HG03060 (cell line): ENCODE measurements around the gene DPYD.

Experiments used
- ATAC-seq: cut with Tn5 transposase; IDR thresholded peaks from one replicate; pipeline ENCODE4 v1.9.1; 2021; ENCODE audit warnings: low read depth, moderate number of reproducible peaks; ENCODE audit not compliant: unreplicated experiment

Gene DPYD

GRCh38 chr1:97136996-97137395, 783.8 kb downstream of the DPYD start:
- ATAC-seq, result no peak

DNA sequence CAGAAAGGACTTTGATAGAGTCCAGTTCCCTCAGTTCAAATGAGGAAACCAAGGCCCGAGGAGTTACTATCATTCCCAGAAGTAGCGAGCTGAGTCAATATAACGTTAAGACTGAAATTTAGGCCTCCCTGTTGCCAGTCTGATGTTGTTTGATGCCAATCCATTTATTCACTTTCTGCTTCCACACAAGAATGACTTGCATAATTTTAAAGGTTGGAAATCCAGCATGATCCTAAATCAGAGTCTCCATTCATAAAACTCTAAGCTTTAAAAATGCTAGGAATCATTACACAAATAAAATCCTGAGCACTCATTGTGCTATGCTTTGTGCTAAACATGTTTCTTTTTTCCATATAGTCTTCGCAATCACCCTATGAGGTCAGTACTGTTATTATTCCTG, 784.9 kb downstream of the DPYD start:
- ATAC-seq, result no peak

GRCh38 chr1:97128426-97128825, 792.4 kb downstream of the DPYD start:
- ATAC-seq, result no peak

DNA sequence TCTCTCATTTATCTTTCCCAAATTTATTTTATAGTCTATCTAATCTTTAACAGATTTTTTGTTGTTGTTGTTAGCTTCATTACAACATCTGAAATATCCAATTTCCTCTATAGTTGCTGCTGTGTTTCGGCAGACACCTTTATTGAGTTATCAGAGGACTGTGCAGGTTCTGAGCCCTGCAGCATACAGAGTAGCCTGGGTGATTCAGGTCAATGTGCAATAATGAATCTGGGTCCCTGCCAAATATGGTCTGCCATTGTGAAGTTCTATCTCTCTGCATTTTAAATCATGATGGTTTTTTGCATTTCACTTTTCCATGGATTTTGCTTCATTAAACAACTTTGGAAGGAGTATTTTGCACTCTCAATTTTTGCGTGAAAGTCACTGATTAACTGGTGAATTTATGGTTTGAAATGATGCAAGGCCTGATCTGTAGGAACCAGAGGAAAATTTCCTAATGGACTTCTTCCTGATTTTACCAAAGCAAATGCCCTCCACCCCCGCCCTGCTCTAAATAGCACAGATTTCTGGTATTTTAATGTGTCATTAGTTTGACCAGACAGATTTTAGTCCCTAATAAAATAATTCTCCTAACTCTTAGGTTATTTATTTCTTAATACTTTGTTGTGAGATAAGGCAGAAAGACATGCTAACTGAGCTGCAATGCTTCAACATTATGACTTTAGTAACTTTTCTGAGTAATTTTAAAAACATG, 797.0 kb downstream of the DPYD start:
- no peak for ATAC-seq

GRCh38 chr1:97120806-97121205, 800.0 kb downstream of the DPYD start:
- no peak for ATAC-seq

DNA sequence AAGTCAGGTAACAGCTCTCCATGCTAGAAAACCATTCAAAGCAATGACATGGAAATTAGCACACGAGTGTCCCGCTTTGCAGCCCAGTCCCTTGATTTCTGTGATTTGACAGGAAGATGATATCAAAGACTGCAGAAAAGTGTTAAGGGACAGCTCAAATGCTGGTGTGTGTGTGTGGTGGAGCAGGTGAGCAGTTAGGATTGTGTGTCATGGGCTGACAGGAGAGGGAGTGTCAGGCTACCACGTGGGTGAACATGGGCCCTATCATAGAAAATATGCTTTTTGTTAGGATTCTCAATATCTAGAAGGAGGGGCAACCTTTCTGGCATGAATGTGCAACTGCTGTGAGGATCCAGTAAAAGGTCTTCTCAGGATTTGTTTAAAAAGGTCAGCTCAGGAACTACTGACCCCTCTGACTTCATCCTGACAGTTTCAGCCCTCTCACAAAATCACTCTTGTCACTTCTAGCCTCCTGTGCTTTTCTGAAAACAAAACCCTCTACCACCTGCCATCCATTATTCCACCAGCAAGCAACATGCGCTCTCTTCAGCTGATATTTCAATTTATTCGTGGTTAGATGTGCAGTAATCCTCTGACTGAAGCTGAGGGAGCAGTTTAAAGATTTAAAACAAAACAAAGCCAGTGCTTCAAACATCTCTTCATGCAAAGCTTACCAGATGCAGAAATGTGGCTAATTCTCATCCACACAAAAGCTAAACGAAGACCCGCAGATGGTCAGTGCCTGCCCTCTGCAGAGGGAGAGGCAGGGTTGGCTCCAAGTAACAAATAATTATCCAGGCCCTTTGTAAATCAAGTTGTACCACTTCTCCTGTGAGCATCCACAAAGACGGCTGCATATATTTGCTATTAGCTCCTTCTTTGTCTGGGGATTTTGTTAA, 801.3 kb downstream of the DPYD start:
- ATAC-seq, result no peak

DNA sequence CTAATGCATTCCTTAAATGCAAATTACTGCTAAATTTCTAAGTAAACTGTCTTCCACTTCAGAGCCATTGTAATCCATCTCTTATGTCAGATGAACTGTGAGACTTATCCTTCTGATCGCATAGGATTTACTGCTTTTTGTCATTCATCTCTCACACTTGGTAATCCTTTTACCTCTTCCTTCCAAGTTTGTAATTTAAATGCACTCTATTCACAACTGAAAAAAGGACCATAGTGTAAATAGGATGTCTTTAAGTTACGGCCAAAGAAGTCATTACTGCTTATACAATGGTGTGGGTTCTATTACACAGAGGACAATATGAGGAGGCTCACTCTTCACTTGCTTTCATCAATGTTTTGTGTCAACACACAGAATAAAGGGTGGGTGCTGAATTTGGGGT, 806.0 kb downstream of the DPYD start:
- ATAC-seq, result no peak

DNA sequence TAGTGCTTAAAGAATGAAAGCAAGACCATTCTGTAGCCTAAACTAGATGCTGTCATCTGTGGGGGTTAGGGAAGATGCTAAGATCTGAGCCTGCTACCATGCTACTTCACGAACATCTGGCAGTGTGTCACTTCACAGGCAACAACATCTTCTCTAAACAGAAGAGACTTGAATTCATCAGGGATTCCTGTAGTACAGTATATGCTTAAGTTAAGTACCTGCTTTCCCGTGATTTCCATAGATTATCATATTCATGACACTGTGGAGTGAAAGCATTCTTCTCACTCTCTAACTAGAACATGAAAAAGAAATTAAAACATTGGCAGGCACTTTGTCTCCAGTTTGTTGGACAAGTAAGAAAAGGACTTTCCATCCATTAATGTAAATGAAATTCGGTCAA, 808.4 kb downstream of the DPYD start:
- ATAC-seq, result no peak

DNA sequence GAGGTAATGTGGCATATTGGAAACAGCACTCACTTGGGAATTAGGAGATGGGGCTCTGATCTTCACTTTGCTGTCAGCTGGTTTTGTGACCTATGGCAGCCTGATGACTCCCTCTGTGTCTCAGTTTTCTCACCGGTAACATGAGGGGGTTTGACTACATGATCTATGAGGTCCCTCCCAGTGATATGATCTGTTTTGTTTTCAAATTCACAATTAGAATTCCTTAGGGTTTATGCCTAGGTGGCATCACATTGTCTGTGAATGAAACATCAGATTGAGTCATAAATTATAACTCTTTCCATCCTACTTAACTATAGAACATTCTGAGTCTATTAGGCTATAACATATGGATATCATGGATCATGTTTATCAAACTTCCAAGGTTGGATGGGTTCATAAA, 812.7 kb downstream of the DPYD start:
- ATAC-seq, result no peak

GRCh38 chr1:97105531-97105930, 815.3 kb downstream of the DPYD start:
- ATAC-seq, result no peak

GRCh38 chr1:97101509-97101908, 819.3 kb downstream of the DPYD start:
- ATAC-seq, result no peak

- ATAC-seq, result no peak
Observed at GRCh38 chr1:97097404-97097925, 823.4 kb downstream of the DPYD start.

- ATAC-seq, result no peak
Observed at GRCh38 chr1:97095764-97096163, 825.1 kb downstream of the DPYD start.

GRCh38 chr1:97094247-97094972, 826.4 kb downstream of the DPYD start:
- no peak for ATAC-seq

- no peak for ATAC-seq
Observed at GRCh38 chr1:97093741-97094140, 827.1 kb downstream of the DPYD start.

DNA sequence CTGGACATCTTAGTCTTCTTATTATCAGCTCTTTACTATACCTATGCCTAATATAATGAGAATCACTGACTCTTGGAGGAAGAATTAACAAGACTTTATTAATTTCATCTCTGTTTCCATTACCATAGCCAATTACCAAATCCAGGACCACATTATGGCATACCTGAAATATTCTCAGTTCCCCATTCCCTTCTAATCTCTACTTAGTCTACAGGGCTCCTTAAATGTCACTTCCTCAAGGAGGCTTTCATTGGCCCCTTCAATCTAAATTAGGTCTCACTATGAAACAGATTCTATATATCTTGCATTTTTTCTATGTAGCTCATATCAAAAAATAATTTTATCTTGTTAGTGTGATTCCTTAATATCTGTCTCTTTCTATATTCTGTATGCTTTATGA, 828.0 kb downstream of the DPYD start:
- no peak for ATAC-seq

DNA sequence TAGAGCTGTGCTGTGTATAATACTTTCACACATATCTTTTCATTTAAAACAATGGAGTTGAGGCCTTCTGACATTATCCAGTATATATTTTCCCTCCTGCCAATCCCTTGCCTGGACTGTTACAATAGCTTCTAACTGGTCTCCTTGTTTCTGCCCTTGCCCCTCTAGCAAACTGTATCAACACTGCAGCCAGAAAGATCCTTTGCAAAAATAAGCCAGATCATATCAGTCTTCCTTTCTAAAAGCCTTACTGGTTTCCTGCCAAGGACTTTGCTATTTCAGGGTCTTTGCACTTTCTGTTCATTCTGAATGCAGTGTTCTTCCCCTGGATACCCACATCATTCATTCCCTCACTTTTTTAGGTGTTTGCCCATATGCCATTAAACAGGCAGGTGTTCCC, 829.2 kb downstream of the DPYD start:
- no peak for ATAC-seq

DNA sequence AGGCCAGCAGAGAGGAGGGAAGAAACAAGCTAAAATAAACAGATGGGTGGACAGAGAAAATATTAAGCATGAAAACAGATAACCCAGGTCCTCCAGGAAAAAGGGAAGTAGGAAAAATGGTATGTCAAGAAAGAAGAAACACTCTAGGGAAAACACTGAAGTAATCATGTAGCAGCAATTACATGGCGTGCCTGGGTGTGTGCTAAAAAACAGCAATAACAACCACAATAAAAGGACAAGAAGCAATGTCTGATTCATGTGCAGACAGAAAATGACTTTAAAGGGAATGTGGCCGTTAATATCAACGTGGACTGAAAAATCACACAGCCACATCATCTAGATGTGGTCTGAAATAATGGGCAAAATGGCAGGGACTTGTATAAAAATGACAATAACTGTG, 829.6 kb downstream of the DPYD start:
- ATAC-seq, result no peak

DNA sequence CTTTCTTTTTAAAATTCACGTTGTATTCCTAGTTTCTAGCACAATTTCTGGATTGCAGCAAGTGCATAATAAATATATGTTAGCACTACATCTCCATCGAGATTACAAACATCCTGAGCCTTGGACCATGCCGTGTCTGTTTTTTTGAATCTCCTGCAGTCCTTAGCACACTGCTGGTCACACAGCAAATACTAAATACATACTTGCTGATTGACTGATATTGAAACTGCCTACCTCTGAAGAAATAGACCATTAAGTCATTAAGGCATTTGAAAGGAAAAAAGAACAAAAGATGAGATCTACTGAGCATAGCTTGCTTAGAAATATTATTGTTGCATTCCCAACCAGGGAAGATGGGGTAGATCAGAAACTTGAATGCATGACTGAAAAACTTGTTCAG, 830.1 kb downstream of the DPYD start:
- ATAC-seq, result no peak

DNA sequence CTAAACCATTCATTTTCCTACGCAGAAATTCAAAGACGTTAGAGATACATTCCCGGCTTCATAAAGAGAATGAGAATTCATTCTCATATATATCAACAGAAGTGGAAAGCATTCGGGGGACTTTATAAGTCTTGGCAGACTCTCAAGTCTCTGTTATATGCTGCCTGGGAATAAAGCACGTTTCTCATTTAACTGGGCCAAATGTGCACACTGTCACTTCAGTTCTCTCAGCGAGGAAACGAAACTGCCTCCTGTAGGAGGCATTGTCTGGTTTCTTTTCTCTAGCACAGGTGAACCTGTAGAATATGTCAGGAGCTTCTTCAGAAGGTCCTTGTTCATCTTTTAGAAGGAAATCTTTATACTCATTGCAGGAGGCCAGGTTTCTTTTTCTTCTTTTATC, 831.7 kb downstream of the DPYD start:
- ATAC-seq, result no peak

DNA sequence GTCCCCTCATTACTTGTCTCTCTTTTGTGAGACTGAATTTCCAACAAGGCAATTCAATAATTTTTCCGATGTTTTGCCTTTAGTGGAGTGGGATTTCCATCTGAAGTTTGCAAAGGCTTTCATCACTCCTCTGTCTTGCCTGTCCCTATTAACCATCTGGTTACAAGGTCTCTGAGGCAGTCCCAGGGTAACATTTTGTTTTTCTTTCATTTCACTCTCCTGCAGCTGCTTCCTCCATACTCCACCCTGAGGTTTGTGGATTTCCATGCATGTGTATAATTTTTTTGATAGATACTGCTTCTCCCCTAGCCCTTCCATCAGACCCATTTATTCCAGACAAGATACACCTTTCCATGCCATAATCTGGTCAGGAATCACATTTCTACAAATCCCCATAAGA, 832.4 kb downstream of the DPYD start:
- no peak for ATAC-seq
